ENCODE results near the gene NDST4.

GRCh38 chr4:114921790-114922591, 191.4 kb downstream of the NDST4 start:
- TF ChIP-seq CTCF (IDR thresholded peaks at IDR 0.05) (no peak), RFX5 (IDR thresholded peaks at IDR 0.05) (no peak)
